ENCODE data around the gene RRAS. TPM values are rescaled to one million over a fixed set of nuclear protein-coding genes. Genes with fewer than 3 reads are reported as not detected.
"Not testable (repeated sequence)": the region's sequence is repeated elsewhere in the genome, so short reads cannot be mapped to it uniquely, and the experiment has no call there.

Gene RRAS
- total RNA-seq, 1 donor from 2014 or later = 3.9 TPM

GRCh38 chr19:49631014-49631588 is 8.8 kb downstream of the RRAS start:
- Mint-ChIP-seq H3K27me3 (peaks cover 8% of the 10 kb centered on the region), H3K36me3 (ENCODE audit: insufficient read depth) (peaks cover 9% of the 10 kb centered on the region), H3K4me3 (ENCODE audit: low read depth) (no peak overlapping the region), H3K27ac (peak overlapping the region; percentile 25), H3K4me1 (ENCODE audit: low read depth) (peaks cover 5% of the 10 kb centered on the region), H3K9me3 (ENCODE audit: low read depth) (no peaks in the 10 kb centered on the region)
- TF ChIP-seq, protein P1, sequence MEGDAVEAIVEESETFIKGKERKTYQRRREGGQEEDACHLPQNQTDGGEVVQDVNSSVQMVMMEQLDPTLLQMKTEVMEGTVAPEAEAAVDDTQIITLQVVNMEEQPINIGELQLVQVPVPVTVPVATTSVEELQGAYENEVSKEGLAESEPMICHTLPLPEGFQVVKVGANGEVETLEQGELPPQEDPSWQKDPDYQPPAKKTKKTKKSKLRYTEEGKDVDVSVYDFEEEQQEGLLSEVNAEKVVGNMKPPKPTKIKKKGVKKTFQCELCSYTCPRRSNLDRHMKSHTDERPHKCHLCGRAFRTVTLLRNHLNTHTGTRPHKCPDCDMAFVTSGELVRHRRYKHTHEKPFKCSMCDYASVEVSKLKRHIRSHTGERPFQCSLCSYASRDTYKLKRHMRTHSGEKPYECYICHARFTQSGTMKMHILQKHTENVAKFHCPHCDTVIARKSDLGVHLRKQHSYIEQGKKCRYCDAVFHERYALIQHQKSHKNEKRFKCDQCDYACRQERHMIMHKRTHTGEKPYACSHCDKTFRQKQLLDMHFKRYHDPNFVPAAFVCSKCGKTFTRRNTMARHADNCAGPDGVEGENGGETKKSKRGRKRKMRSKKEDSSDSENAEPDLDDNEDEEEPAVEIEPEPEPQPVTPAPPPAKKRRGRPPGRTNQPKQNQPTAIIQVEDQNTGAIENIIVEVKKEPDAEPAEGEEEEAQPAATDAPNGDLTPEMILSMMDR (IDR thresholded peaks at IDR 0.05; ENCODE audit: unreplicated experiment) = no peak
- no peak for DNase-seq (ENCODE audit: low spot score, unreplicated experiment)

- Mint-ChIP-seq H3K36me3 (ENCODE audit: insufficient read depth) (peaks cover 11% of the 10 kb centered on the region), H3K9me3 (ENCODE audit: low read depth) (no peaks in the 10 kb centered on the region), H3K27me3 (no peaks in the 10 kb centered on the region), H3K27ac (no peak overlapping the region), H3K4me3 (ENCODE audit: low read depth) (no peak overlapping the region), H3K4me1 (ENCODE audit: low read depth) (peaks cover 6% of the 10 kb centered on the region)
- TF ChIP-seq, protein P1 (IDR thresholded peaks at IDR 0.05; ENCODE audit: unreplicated experiment) = no peak
- DNase-seq (ENCODE audit: low spot score, unreplicated experiment) = no peak
Measured at GRCh38 chr19:49629659-49630058, 10.3 kb downstream of the RRAS start.

DNA sequence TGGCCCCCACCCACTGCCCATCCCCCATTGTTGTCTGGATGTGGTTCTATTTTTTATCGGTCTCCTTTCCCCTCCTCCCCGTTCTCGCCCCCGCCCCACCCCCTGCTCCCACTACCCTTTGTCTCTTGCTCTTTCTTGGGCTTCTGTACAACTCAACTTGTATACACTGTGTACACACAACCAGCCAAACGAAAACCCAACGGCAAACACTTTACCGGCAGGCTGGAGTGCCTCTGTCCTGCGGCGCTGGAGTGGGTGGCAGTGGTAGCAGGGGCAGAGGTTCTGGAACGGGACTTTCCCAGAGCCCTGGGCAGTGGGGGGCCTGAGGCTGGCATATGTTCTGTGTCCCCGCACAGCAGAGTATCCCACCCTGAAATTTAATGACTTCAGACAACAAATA is 13.7 kb downstream of the RRAS start:
- H3K9me3 Mint-ChIP-seq (ENCODE audit: low read depth) = no peaks in the 10 kb centered on the region
- peaks cover 17% of the 10 kb centered on the region for H3K36me3 Mint-ChIP-seq (ENCODE audit: insufficient read depth)
- DNase-seq (ENCODE audit: low spot score, unreplicated experiment) = no peak
- peaks cover 6% of the 10 kb centered on the region for H3K4me1 Mint-ChIP-seq (ENCODE audit: low read depth)
- TF ChIP-seq, protein P1 (IDR thresholded peaks at IDR 0.05; ENCODE audit: unreplicated experiment) = no peak
- no peaks in the 10 kb centered on the region for H3K27me3 Mint-ChIP-seq
- no peak overlapping the region for H3K4me3 Mint-ChIP-seq (ENCODE audit: low read depth)
- H3K27ac Mint-ChIP-seq = peak overlapping the region; percentile 95

DNA sequence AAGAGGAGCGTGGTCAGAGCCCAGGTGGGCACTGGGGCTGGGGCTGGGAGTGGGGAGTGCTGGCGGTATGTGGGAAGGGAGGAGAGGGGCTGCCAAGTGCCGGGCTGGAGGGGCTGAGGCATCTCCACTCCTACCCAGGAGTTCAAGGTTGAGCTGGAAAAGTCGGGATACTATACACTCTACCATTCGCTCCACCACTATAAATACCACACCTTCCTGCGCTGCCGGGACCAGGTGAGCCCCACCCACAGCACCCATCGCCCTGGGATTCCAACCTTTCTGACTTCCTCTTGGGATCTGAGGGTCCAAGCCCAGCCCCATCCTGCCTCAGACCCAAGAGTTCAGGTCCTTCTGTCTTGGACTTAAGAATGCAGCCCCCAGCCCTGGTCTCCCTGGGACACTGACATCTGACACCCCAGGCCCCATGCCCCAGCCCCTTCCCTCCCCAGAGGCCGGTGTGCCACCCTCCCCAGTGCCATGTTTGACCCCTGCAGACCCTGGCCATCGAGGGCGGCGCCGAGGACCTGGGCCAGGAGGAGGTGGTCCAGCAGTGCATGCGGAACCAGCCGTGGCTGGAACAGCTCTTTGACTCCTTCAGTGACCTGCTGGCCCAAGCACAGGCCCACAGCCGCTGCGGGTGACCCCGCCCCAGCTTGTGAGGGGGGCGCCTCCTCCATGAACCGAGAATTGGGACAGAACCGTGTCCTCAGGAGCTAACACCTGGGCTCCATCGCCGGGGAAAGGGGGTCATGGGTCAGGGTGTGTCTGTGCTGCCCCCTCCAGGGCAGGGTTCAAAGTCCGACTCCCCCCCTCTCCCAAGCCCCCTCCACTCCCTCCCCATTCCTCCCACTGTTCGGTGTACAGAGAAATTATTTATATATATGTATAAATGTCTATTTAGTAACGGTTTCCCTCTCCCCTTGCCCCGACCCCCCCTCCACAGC is 14.7 kb downstream of the RRAS start:
- TF ChIP-seq, protein P1 (IDR thresholded peaks at IDR 0.05; ENCODE audit: unreplicated experiment) = no peak
- Mint-ChIP-seq H3K9me3 (ENCODE audit: low read depth) (no peaks in the 10 kb centered on the region), H3K27ac (peak overlapping the region; percentile 86)

GRCh38 chr19:49617860-49618259 is 22.1 kb downstream of the RRAS start:
- not testable (repeated sequence) for DNase-seq (ENCODE audit: low spot score, unreplicated experiment); H3K9me3 Mint-ChIP-seq (ENCODE audit: low read depth); H3K27me3 Mint-ChIP-seq; H3K4me1 Mint-ChIP-seq (ENCODE audit: low read depth); H3K4me3 Mint-ChIP-seq (ENCODE audit: low read depth); H3K27ac Mint-ChIP-seq
- peaks cover 14% of the 10 kb centered on the region for H3K36me3 Mint-ChIP-seq (ENCODE audit: insufficient read depth)

More for the DNA sequence above, 14.7 kb downstream of the RRAS start:
- no peak overlapping the region for H3K4me3 Mint-ChIP-seq (ENCODE audit: low read depth)
- H3K4me1 Mint-ChIP-seq (ENCODE audit: low read depth) = peaks cover 6% of the 10 kb centered on the region
- peaks cover 17% of the 10 kb centered on the region for H3K36me3 Mint-ChIP-seq (ENCODE audit: insufficient read depth)
- no peaks in the 10 kb centered on the region for H3K27me3 Mint-ChIP-seq
- DNase-seq (ENCODE audit: low spot score, unreplicated experiment) = no peak
